Mammary epithelial cell (primary cell): ENCODE measurements around the gene ICAM2.

Experiments used
- EZH2 ChIP-seq: IDR thresholded peaks from 2 replicates; pipeline ENCODE4 v1.6.1; 2012; ENCODE audit warnings: low read length, inconsistent platforms, borderline replicate concordance
- TF ChIP-seq, protein P1 (sequence below), 2 donors: IDR thresholded peaks in 1 of 2; conservative IDR thresholded peaks in 1 of 2; 2 replicates each; pipeline ENCODE4 v1.5.1; 2011 to 2012; ENCODE audit warnings: inconsistent platforms in 2 of 2, low read length in 2 of 2, mild to moderate bottlenecking in 2 of 2, control low read depth in 1 of 2, low read depth in 1 of 2; ENCODE audit not compliant: insufficient read depth in 1 of 2; ENCODE audit errors: extremely low read depth in 1 of 2

GRCh38 chr17:64060331-64060730 is 39.9 kb upstream of the ICAM2 start:
- TF ChIP-seq, protein P1, sequence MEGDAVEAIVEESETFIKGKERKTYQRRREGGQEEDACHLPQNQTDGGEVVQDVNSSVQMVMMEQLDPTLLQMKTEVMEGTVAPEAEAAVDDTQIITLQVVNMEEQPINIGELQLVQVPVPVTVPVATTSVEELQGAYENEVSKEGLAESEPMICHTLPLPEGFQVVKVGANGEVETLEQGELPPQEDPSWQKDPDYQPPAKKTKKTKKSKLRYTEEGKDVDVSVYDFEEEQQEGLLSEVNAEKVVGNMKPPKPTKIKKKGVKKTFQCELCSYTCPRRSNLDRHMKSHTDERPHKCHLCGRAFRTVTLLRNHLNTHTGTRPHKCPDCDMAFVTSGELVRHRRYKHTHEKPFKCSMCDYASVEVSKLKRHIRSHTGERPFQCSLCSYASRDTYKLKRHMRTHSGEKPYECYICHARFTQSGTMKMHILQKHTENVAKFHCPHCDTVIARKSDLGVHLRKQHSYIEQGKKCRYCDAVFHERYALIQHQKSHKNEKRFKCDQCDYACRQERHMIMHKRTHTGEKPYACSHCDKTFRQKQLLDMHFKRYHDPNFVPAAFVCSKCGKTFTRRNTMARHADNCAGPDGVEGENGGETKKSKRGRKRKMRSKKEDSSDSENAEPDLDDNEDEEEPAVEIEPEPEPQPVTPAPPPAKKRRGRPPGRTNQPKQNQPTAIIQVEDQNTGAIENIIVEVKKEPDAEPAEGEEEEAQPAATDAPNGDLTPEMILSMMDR (conservative IDR thresholded peaks at IDR 0.05 in 1 of 2, IDR thresholded peaks at IDR 0.05 in 1 of 2; ENCODE audit: extremely low read depth in 1 of 2, insufficient read depth in 1 of 2, low read depth in 1 of 2, low read length in 2 of 2), result no peak
- no peak for TF ChIP-seq EZH2
